ENCODE data around the gene KCNQ1. TPM values are rescaled to one million over a fixed set of nuclear protein-coding genes. Genes with fewer than 3 reads are reported as not detected.

KCNQ1 gene
- total RNA-seq, 2 experiments from 2014 or later = 20.4 to 24.3 TPM

- Mint-ChIP-seq H3K4me1 (peaks cover 30% of the 10 kb centered on the region), H3K27me3 (no peaks in the 10 kb centered on the region), H3K36me3 (ENCODE audit: low read depth) (no peaks in the 10 kb centered on the region), H3K9me3 (no peaks in the 10 kb centered on the region), H3K4me3 (no peak overlapping the region), H3K27ac (no peak overlapping the region)
- no peak for DNase-seq
- POLR2A ChIA-PET = no interaction called here
- CTCF ChIA-PET = interaction anchor here (0.5 kb wide), 1 partner anchor 752 kb away, joined by 3 read pairs; no protein-coding TSS in a partner anchor
Measured at GRCh38 chr11:2463766-2464277, 19.0 kb downstream of the KCNQ1 start.

- Mint-ChIP-seq H3K36me3 (ENCODE audit: low read depth) (no peaks in the 10 kb centered on the region), H3K27me3 (no peaks in the 10 kb centered on the region), H3K4me1 (peaks cover 35% of the 10 kb centered on the region), H3K4me3 (no peak overlapping the region), H3K9me3 (no peaks in the 10 kb centered on the region), H3K27ac (no peak overlapping the region)
- ChIA-PET CTCF (interaction anchor here (0.9 to 1.4 kb wide), 3 partner anchors 10 to 159 kb away, joined by 3 to 5 read pairs (median 5); no protein-coding TSS in a partner anchor), POLR2A (no interaction called here)
- DNase-seq = no peak
Measured at GRCh38 chr11:2464451-2465165, 19.8 kb downstream of the KCNQ1 start.

GRCh38 chr11:2465202-2466068 is 20.6 kb downstream of the KCNQ1 start:
- no peak overlapping the region for H3K4me3 Mint-ChIP-seq
- no peaks in the 10 kb centered on the region for H3K9me3 Mint-ChIP-seq
- DNase-seq = no peak
- H3K36me3 Mint-ChIP-seq (ENCODE audit: low read depth) = no peaks in the 10 kb centered on the region
- no peaks in the 10 kb centered on the region for H3K27me3 Mint-ChIP-seq
- ChIA-PET POLR2A (no interaction called here), CTCF (interaction anchor here (0.9 to 1.4 kb wide), 3 partner anchors 9 to 160 kb away, joined by 3 to 5 read pairs (median 5); no protein-coding TSS in a partner anchor)
- peaks cover 38% of the 10 kb centered on the region for H3K4me1 Mint-ChIP-seq
- H3K27ac Mint-ChIP-seq = no peak overlapping the region

- Mint-ChIP-seq H3K4me3 (peak overlapping the region; percentile 60), H3K27me3 (no peaks in the 10 kb centered on the region), H3K36me3 (ENCODE audit: low read depth) (no peaks in the 10 kb centered on the region), H3K9me3 (no peaks in the 10 kb centered on the region), H3K4me1 (peaks cover 39% of the 10 kb centered on the region), H3K27ac (peak overlapping the region; percentile 77)
- ChIA-PET CTCF (interaction anchor here (1.0 to 1.4 kb wide), 3 partner anchors 8 to 161 kb away, joined by 3 to 6 read pairs (median 5); no protein-coding TSS in a partner anchor), POLR2A (interaction anchor here (0.9 kb wide), 1 partner anchor 10 kb away, joined by 4 read pairs; no protein-coding TSS in a partner anchor)
- DNase-seq = no peak
Measured at GRCh38 chr11:2466069-2466801, 21.4 kb downstream of the KCNQ1 start.

- H3K4me1 Mint-ChIP-seq = peaks cover 48% of the 10 kb centered on the region
- ChIA-PET CTCF (interaction anchor here (1.0 to 1.6 kb wide), 4 partner anchors 9 to 30 kb away, joined by 3 to 6 read pairs (median 4); no protein-coding TSS in a partner anchor), POLR2A (interaction anchor here (0.9 kb wide), 1 partner anchor 11 kb away, joined by 4 read pairs; no protein-coding TSS in a partner anchor)
- no peaks in the 10 kb centered on the region for H3K27me3 Mint-ChIP-seq
- peaks cover 4% of the 10 kb centered on the region for H3K9me3 Mint-ChIP-seq
- H3K36me3 Mint-ChIP-seq (ENCODE audit: low read depth) = no peaks in the 10 kb centered on the region
- H3K4me3 Mint-ChIP-seq = peak overlapping the region; percentile 60
- DNase-seq = peak; percentile 83
- peak overlapping the region; percentile 77 for H3K27ac Mint-ChIP-seq
Measured at GRCh38 chr11:2466869-2467694, 22.3 kb downstream of the KCNQ1 start.

- H3K36me3 Mint-ChIP-seq (ENCODE audit: low read depth) = no peaks in the 10 kb centered on the region
- DNase-seq = no peak
- H3K4me1 Mint-ChIP-seq = peaks cover 51% of the 10 kb centered on the region
- H3K27me3 Mint-ChIP-seq = no peaks in the 10 kb centered on the region
- H3K27ac Mint-ChIP-seq = no peak overlapping the region
- H3K4me3 Mint-ChIP-seq = peak overlapping the region; percentile 60
- peaks cover 4% of the 10 kb centered on the region for H3K9me3 Mint-ChIP-seq
- POLR2A ChIA-PET = no interaction called here
- CTCF ChIA-PET = interaction anchor here (1.0 to 1.6 kb wide), 3 partner anchors 9 to 16 kb away, joined by 3 to 6 read pairs (median 6); no protein-coding TSS in a partner anchor
Measured at GRCh38 chr11:2467695-2468055, 22.9 kb downstream of the KCNQ1 start.

- Mint-ChIP-seq H3K4me1 (peaks cover 49% of the 10 kb centered on the region), H3K27ac (no peak overlapping the region)
- POLR2A ChIA-PET = no interaction called here
Measured at GRCh38 chr11:2468363-2469235, 23.8 kb downstream of the KCNQ1 start.

GRCh38 chr11:2470495-2470894 is 25.7 kb downstream of the KCNQ1 start:
- H3K27me3 Mint-ChIP-seq = no peaks in the 10 kb centered on the region
- H3K4me1 Mint-ChIP-seq = peaks cover 56% of the 10 kb centered on the region
- no peaks in the 10 kb centered on the region for H3K36me3 Mint-ChIP-seq (ENCODE audit: low read depth)
- H3K4me3 Mint-ChIP-seq = no peak overlapping the region
- ChIA-PET CTCF (interaction anchor here (1.7 kb wide), 1 partner anchor 61 kb away, joined by 3 read pairs; no protein-coding TSS in a partner anchor), POLR2A (no interaction called here)
- peaks cover 4% of the 10 kb centered on the region for H3K9me3 Mint-ChIP-seq
- H3K27ac Mint-ChIP-seq = no peak overlapping the region
- DNase-seq = no peak

More at GRCh38 chr11:2468363-2469235, 23.8 kb downstream of the KCNQ1 start:
- H3K9me3 Mint-ChIP-seq = peaks cover 4% of the 10 kb centered on the region
- H3K27me3 Mint-ChIP-seq = no peaks in the 10 kb centered on the region
- DNase-seq = no peak
- no peak overlapping the region for H3K4me3 Mint-ChIP-seq
- CTCF ChIA-PET = interaction anchor here (0.6 to 1.6 kb wide), 3 partner anchors 9 to 229 kb away, joined by 3 to 8 read pairs (median 6); no protein-coding TSS in a partner anchor
- H3K36me3 Mint-ChIP-seq (ENCODE audit: low read depth) = no peaks in the 10 kb centered on the region

- no peak overlapping the region for H3K4me3 Mint-ChIP-seq
- DNase-seq = no peak
- H3K27me3 Mint-ChIP-seq = no peaks in the 10 kb centered on the region
- H3K4me1 Mint-ChIP-seq = peaks cover 53% of the 10 kb centered on the region
- H3K36me3 Mint-ChIP-seq (ENCODE audit: low read depth) = peaks cover under 1% of the 10 kb centered on the region
- CTCF ChIA-PET = interaction anchor here (1.7 kb wide), 1 partner anchor 60 kb away, joined by 3 read pairs; no protein-coding TSS in a partner anchor
- H3K27ac Mint-ChIP-seq = no peak overlapping the region
- POLR2A ChIA-PET = no interaction called here
- peaks cover 4% of the 10 kb centered on the region for H3K9me3 Mint-ChIP-seq
Measured at GRCh38 chr11:2471048-2471803, 26.4 kb downstream of the KCNQ1 start.

- Mint-ChIP-seq H3K27ac (no peak overlapping the region), H3K4me3 (no peak overlapping the region), H3K36me3 (ENCODE audit: low read depth) (peaks cover 2% of the 10 kb centered on the region), H3K4me1 (peaks cover 48% of the 10 kb centered on the region), H3K27me3 (no peaks in the 10 kb centered on the region), H3K9me3 (peaks cover 4% of the 10 kb centered on the region)
- POLR2A ChIA-PET = no interaction called here
- DNase-seq = no peak
- CTCF ChIA-PET = no interaction called here
Measured at GRCh38 chr11:2471804-2472096, 26.9 kb downstream of the KCNQ1 start.

Measured in activated CD4-positive, alpha-beta T cell treated with anti-CD3 and anti-CD28 coated beads, Interleukin-2, amount 10 ng/mL, durations not matched to agents 7 days and 5 days (primary cell).